Uterus (tissue), 4 donors: ENCODE results near the gene OR7G1. TPM values are rescaled to one million over a fixed set of nuclear protein-coding genes. Genes with fewer than 3 reads are reported as not detected.

Source experiments
- DNase-seq, 2 donors: peaks; one replicate each; pipeline ENCODE4 v3.0.0-alpha.2; 2019 to 2020
- H3K27ac ChIP-seq, 2 donors: fragments of 200-600 bp; sonication (generic); 1 replicate in 1 of 2; 2 replicates in 1 of 2; pipeline ENCODE4 v1.5.1; 2016 to 2018
- H3K27me3 ChIP-seq, 2 donors: fragments of 200-600 bp; sonication (generic); one replicate each; pipeline ENCODE4 v1.5.1; 2018 to 2019; ENCODE audit warnings: control low read depth in 1 of 2
- H3K36me3 ChIP-seq, 2 donors: fragments of 200-600 bp; sonication (generic); one replicate each; pipeline ENCODE4 v1.5.1; 2019; ENCODE audit warnings: control low read depth in 1 of 2
- H3K4me1 ChIP-seq, 2 donors: fragments of 200-600 bp; sonication (generic); one replicate each; pipeline ENCODE4 v1.5.1; 2018 to 2019; ENCODE audit warnings: control low read depth in 1 of 2
- H3K4me3 ChIP-seq, 2 donors: fragments of 200-600 bp; sonication (generic); 1 replicate in 1 of 2; 2 replicates in 1 of 2; pipeline ENCODE4 v1.5.1; 2018 to 2019; ENCODE audit warnings: mild to moderate bottlenecking in 1 of 2
- H3K9me3 ChIP-seq, 2 donors: fragments of 200-600 bp; sonication (generic); one replicate each; pipeline ENCODE4 v1.5.1; 2019; ENCODE audit warnings: control low read depth in 1 of 2
- CTCF ChIP-seq, 4 experiments: fragments of 200-600 bp in 2 of 4; fragments of 450-650 bp in 2 of 4; sonication (generic) in 2 of 4; IDR thresholded peaks; one replicate each; pipeline ENCODE4 v1.5.1; 2016 to 2019; ENCODE audit warnings: antibody characterized with exemption in 4 of 4, mild to moderate bottlenecking in 2 of 4, moderate library complexity in 1 of 4
- POLR2A ChIP-seq, 2 donors: fragments of 450-650 bp; IDR thresholded peaks; one replicate each; pipeline ENCODE4 v1.6.1; 2016; ENCODE audit warnings: antibody characterized with exemption in 2 of 2, mild to moderate bottlenecking in 1 of 2, moderate library complexity in 1 of 2
- intact Hi-C: fragments of 100-400 bp; cut with DNase I; formaldehyde crosslinking; loops from one replicate; pipeline ENCODE4 v1.15.1; 2023; ENCODE audit warnings: low total_unique reads
- total RNA-seq, 4 donors: library from RNA; depleted of rRNA in 3 of 4; stranded (reverse); fragments of >200 nt in 3 of 4; gene quantifications; one replicate each; pipeline versions ENCODE4 v1.1.0 to v1.2.4, GENCODE V29; 2014 to 2023
- donor health status: DM: yes; HTN: yes; CAD: no.

Gene OR7G1
- total RNA-seq, 4 donors from 2014 or later: not detected

- DNase-seq: no peak
- Histone ChIP-seq H3K27ac (no peak overlapping the region), H3K4me3 (no peak overlapping the region), H3K9me3 (peaks cover 0 to 19% of the 10 kb centered on the region in 2 donors), H3K36me3 (no peaks in the 10 kb centered on the region), H3K4me1 (no peaks in the 10 kb centered on the region), H3K27me3 (no peaks in the 10 kb centered on the region)
- TF ChIP-seq POLR2A (IDR thresholded peaks at IDR 0.05) (no peak), CTCF (IDR thresholded peaks at IDR 0.05) (no peak)
- intact Hi-C loops: no loop called here
Measured at GRCh38 chr19:9155591-9155990, 40.0 kb upstream of the OR7G1 start.

GRCh38 chr19:9151367-9151766 is 35.8 kb upstream of the OR7G1 start:
- H3K9me3 ChIP-seq: peaks cover 0 to 12% of the 10 kb centered on the region in 2 donors
- intact Hi-C loops: no loop called here
- TF ChIP-seq POLR2A (IDR thresholded peaks at IDR 0.05): no peak
- TF ChIP-seq CTCF (IDR thresholded peaks at IDR 0.05): no peak

GRCh38 chr19:9150650-9151049 is 35.1 kb upstream of the OR7G1 start:
- H3K4me3 ChIP-seq: no peak overlapping the region
- peaks cover 0 to 15% of the 10 kb centered on the region in 2 donors for H3K9me3 ChIP-seq
- intact Hi-C loops: no loop called here
- no peaks in the 10 kb centered on the region for H3K36me3 ChIP-seq
- H3K4me1 ChIP-seq: no peaks in the 10 kb centered on the region
- H3K27ac ChIP-seq: no peak overlapping the region
- no peaks in the 10 kb centered on the region for H3K27me3 ChIP-seq
- TF ChIP-seq CTCF (IDR thresholded peaks at IDR 0.05): no peak
- no peak for TF ChIP-seq POLR2A (IDR thresholded peaks at IDR 0.05)
- DNase-seq: no peak

More at GRCh38 chr19:9151367-9151766, 35.8 kb upstream of the OR7G1 start:
- no peak overlapping the region for H3K27ac ChIP-seq
- H3K4me1 ChIP-seq: no peaks in the 10 kb centered on the region
- H3K27me3 ChIP-seq: no peaks in the 10 kb centered on the region
- no peaks in the 10 kb centered on the region for H3K36me3 ChIP-seq
- no peak for DNase-seq
- no peak overlapping the region for H3K4me3 ChIP-seq

GRCh38 chr19:9149997-9150396 is 34.4 kb upstream of the OR7G1 start:
- H3K4me1 ChIP-seq: no peaks in the 10 kb centered on the region
- intact Hi-C loops: no loop called here
- no peak overlapping the region for H3K27ac ChIP-seq
- H3K9me3 ChIP-seq: peaks cover 0 to 16% of the 10 kb centered on the region in 2 donors
- H3K4me3 ChIP-seq: no peak overlapping the region
- H3K27me3 ChIP-seq: no peaks in the 10 kb centered on the region
- DNase-seq: no peak
- no peak for TF ChIP-seq CTCF (IDR thresholded peaks at IDR 0.05)
- TF ChIP-seq POLR2A (IDR thresholded peaks at IDR 0.05): no peak
- no peaks in the 10 kb centered on the region for H3K36me3 ChIP-seq

GRCh38 chr19:9148697-9149096 is 33.1 kb upstream of the OR7G1 start:
- H3K27ac ChIP-seq: no peak overlapping the region
- H3K4me1 ChIP-seq: no peaks in the 10 kb centered on the region
- no peak overlapping the region for H3K4me3 ChIP-seq
- no peaks in the 10 kb centered on the region for H3K36me3 ChIP-seq
- TF ChIP-seq POLR2A (IDR thresholded peaks at IDR 0.05) (no peak), CTCF (IDR thresholded peaks at IDR 0.05) (no peak)
- no peaks in the 10 kb centered on the region for H3K27me3 ChIP-seq
- intact Hi-C loops: no loop called here
- no peak for DNase-seq
- H3K9me3 ChIP-seq: peaks cover 0 to 22% of the 10 kb centered on the region in 2 donors
